Stimulated activated CD4-positive, alpha-beta T cell treated with anti-CD3 and anti-CD28 coated beads, Interleukin-4, amount 100 ng/mL, for 24 hours (primary cell): ENCODE data around the gene LHFPL5.

ENCODE experiments used
- DNase-seq: peaks from one replicate; pipeline ENCODE4 v3.0.0-alpha.2; 2020

Gene LHFPL5

DNA sequence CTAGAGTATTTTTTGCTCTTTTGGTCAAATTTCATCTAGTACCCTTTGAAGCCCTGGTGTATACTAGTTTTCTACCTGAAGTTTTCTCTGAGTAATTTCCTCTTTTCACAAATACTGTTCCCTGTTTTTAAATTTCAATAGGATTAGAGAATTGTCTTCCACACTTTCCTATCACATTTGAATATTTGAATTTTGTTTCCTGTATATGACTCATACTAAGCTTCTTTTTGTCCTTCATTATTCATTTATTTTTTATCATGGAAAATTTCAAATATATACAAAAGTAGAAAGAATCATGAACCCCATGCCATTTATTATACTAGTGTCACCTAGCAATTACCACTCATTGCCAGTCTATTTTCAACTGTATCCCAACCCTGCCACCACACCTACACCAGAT is 52.7 kb downstream of the LHFPL5 start:
- no peak for DNase-seq

DNA sequence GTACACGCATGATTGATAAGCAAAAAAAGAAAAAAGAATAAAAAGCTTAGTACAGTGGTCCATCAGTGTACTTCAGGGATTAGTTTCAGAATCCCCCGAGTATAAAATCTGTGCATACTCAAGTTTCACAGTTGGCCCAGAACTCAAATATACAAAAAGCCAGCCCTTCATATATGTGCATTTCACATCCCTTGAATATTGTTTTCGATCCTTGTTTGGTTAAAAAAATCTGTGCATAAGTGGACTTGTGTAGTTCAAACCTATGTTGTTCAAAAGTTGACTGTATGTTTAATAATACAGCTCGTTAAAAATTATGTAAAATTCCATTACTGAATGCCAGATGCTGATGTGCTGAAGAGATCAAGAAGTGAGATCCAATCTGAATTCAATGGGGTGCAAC is 54.2 kb downstream of the LHFPL5 start:
- DNase-seq: no peak
